PC-3 (cell line): ENCODE results near the gene CLDND1. TPM values are rescaled to one million over a fixed set of nuclear protein-coding genes. Genes with fewer than 3 reads are reported as not detected.

Experiments
- ATAC-seq: fragments of 200-7000 bp; cut with Tn5 transposase; 2 replicates; pipeline ENCODE4 v1.9.1; 2020; ENCODE audit warnings: mild to moderate bottlenecking, moderate library complexity
- BruUV-seq: library from RNA; stranded (reverse); fragments of 400-500 nt; replicated peaks from 2 replicates; lab custom pipeline; 2021; lab: Mats Ljungman, UMichigan
- CTCF ChIA-PET: fragments of 300-600 bp; sonication (Branson Sonifier 250); formaldehyde crosslinking; loops from one replicate; lab custom pipeline; 2022; ENCODE audit warnings: antibody characterized with exemption; lab: Charles Lee
- POLR2A ChIA-PET: fragments of 300-600 bp; sonication (Branson Sonifier 250); formaldehyde crosslinking; loops from one replicate; lab custom pipeline; 2022; ENCODE audit warnings: antibody characterized with exemption; ENCODE audit not compliant: unreplicated experiment; lab: Charles Lee
- DNase-seq: peaks from one replicate; pipeline ENCODE4 v3.0.0-alpha.2; 2015
- H2AFZ ChIP-seq: fragments of 300-600 bp; sonication (generic); 2 replicates; pipeline ENCODE4 v1.6.0; 2016; ENCODE audit warnings: antibody characterized with exemption, low read length
- H3F3A ChIP-seq: fragments of 300-600 bp; sonication (generic); one replicate; pipeline ENCODE4 v1.6.0; 2017; ENCODE audit warnings: antibody characterized with exemption, low read length, control low read depth, mild to moderate bottlenecking; ENCODE audit not compliant: unreplicated experiment
- H3K27ac ChIP-seq: fragments of 300-600 bp; sonication (generic); 2 replicates; pipeline ENCODE4 v1.5.1; 2016; ENCODE audit warnings: mild to moderate bottlenecking, low read length
- H3K27me3 ChIP-seq: fragments of 300-600 bp; sonication (generic); 2 replicates; pipeline ENCODE4 v1.6.1; 2016; ENCODE audit warnings: low read length, mixed read lengths
- H3K36me3 ChIP-seq: fragments of 300-600 bp; sonication (generic); 2 replicates; pipeline ENCODE4 v1.6.1; 2016; ENCODE audit warnings: low read depth, mixed run types, low read length, mixed read lengths
- H3K4me1 ChIP-seq: fragments of 300-600 bp; sonication (generic); 2 replicates; pipeline ENCODE4 v1.5.1; 2016; ENCODE audit warnings: low read length; ENCODE audit not compliant: insufficient read depth
- H3K4me2 ChIP-seq: fragments of 300-600 bp; sonication (generic); 2 replicates; pipeline ENCODE4 v1.6.0; 2016; ENCODE audit warnings: low read length
- H3K4me3 ChIP-seq: fragments of 300-600 bp; sonication (generic); 2 replicates; pipeline ENCODE4 v1.5.1; 2016; ENCODE audit warnings: mild to moderate bottlenecking, low read length, mixed read lengths
- H3K79me2 ChIP-seq: fragments of 300-600 bp; sonication (generic); 2 replicates; pipeline ENCODE4 v1.6.1; 2017; ENCODE audit warnings: low read length, mixed read lengths
- H3K9ac ChIP-seq: fragments of 300-600 bp; sonication (generic); 2 replicates; pipeline ENCODE4 v1.6.0; 2016; ENCODE audit warnings: mild to moderate bottlenecking, low read length
- H3K9me2 ChIP-seq: fragments of 300-600 bp; sonication (generic); replicated peaks from 2 replicates; pipeline ENCODE4 v1.6.1; 2016; ENCODE audit warnings: mixed run types, low read length, mixed read lengths
- H3K9me3 ChIP-seq: fragments of 300-600 bp; sonication (generic); 2 replicates; pipeline ENCODE4 v1.6.1; 2016; ENCODE audit warnings: low read length, mixed read lengths
- H4K20me1 ChIP-seq: fragments of 300-600 bp; sonication (generic); 2 replicates; pipeline ENCODE4 v1.6.1; 2016; ENCODE audit warnings: low read length, mixed read lengths
- EZH2 ChIP-seq: fragments of 300-600 bp; sonication (generic); IDR thresholded peaks from one replicate; pipeline ENCODE4 v1.6.1; 2017; ENCODE audit warnings: antibody characterized with exemption, mild to moderate bottlenecking, low read length; ENCODE audit not compliant: unreplicated experiment
- EZH2phosphoT487 ChIP-seq: fragments of 300-600 bp; sonication (generic); IDR thresholded peaks from 2 replicates; pipeline ENCODE4 v1.6.1; 2018; ENCODE audit warnings: mild to moderate bottlenecking, antibody characterized with exemption, low read length, borderline replicate concordance
- intact Hi-C: fragments of 100-400 bp; cut with micrococcal nuclease; formaldehyde crosslinking; loops from 2 replicates; pipeline ENCODE4 v1.9.0; 2023
- total RNA-seq: library from RNA; depleted of rRNA; stranded (reverse); fragments of >200 nt; gene quantifications from 2 replicates; pipeline ENCODE4 v1.2.3, GENCODE V29; 2014
- TF ChIP-seq, protein P1 (sequence below): fragments of 300-600 bp; sonication (generic); conservative IDR thresholded peaks from 2 replicates; pipeline ENCODE4 v1.5.1; 2017; ENCODE audit warnings: antibody characterized with exemption, low read depth, mild to moderate bottlenecking, low read length

Gene CLDND1
- total RNA-seq, 1 experiment from 2014 or later = 81.1 TPM

DNA sequence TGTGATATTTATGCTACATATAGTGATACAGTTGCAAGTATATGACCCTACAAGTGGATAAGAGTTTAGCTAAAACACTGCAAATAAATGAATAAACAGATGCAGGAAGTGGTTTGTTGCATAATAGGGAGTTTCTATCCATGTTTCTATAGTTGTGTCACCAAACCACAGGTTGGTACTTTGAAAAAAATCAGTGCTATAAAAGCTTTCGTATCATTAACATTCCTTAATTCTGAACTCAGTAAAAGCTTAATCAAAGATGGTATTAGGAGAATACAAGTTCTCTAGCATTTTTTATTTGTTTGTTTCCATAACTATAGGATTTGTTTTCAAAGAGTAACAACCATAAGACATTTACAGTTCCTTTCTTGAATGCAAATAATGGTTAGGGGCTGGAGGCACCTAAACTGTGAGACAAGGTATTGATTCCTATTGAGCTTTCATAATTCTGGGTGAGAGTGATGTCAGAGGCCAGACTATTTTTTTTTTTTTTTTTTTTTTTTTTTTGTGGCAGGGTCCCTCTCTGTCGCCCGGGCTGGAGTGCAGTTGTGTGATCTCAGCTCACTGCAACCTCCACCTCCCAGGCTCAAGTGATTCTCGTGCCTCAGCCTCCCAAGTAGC, 41.1 kb upstream of the CLDND1 start:
- Histone ChIP-seq H3F3A (no peaks in the 10 kb centered on the region), H3K9me2 (no peaks in the 10 kb centered on the region), H3K4me3 (no peak overlapping the region), H3K27ac (peak overlapping the region; percentile 62), H3K36me3 (no peaks in the 10 kb centered on the region), H2AFZ (no peak overlapping the region), H3K9me3 (no peaks in the 10 kb centered on the region), H3K4me2 (peak overlapping the region; percentile 41), H3K27me3 (no peaks in the 10 kb centered on the region), H3K9ac (peak overlapping the region; percentile 44), H3K4me1 (peaks cover 50% of the 10 kb centered on the region), H4K20me1 (no peaks in the 10 kb centered on the region), H3K79me2 (no peaks in the 10 kb centered on the region)
- TF ChIP-seq EZH2phosphoT487 (no peak), EZH2 (no peak)
- TF ChIP-seq, protein P1, sequence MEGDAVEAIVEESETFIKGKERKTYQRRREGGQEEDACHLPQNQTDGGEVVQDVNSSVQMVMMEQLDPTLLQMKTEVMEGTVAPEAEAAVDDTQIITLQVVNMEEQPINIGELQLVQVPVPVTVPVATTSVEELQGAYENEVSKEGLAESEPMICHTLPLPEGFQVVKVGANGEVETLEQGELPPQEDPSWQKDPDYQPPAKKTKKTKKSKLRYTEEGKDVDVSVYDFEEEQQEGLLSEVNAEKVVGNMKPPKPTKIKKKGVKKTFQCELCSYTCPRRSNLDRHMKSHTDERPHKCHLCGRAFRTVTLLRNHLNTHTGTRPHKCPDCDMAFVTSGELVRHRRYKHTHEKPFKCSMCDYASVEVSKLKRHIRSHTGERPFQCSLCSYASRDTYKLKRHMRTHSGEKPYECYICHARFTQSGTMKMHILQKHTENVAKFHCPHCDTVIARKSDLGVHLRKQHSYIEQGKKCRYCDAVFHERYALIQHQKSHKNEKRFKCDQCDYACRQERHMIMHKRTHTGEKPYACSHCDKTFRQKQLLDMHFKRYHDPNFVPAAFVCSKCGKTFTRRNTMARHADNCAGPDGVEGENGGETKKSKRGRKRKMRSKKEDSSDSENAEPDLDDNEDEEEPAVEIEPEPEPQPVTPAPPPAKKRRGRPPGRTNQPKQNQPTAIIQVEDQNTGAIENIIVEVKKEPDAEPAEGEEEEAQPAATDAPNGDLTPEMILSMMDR = no peak
- ChIA-PET CTCF (interaction anchor here (0.5 to 0.6 kb wide), 2 partner anchors 19 to 328 kb away, joined by 3 to 5 read pairs; no protein-coding TSS in a partner anchor), POLR2A (interaction anchor here (0.6 kb wide), 1 partner anchor 27 kb away, joined by 5 read pairs; no protein-coding TSS in a partner anchor)
- intact Hi-C loops = loop anchor here (2.0 kb wide), 1 partner anchor 41 kb away; the partner anchor contains the start of gene CLDND1
- peak; percentile 43 for ATAC-seq
- no TSS peak for BruUV-seq
- peak; percentile 81 for DNase-seq

DNA sequence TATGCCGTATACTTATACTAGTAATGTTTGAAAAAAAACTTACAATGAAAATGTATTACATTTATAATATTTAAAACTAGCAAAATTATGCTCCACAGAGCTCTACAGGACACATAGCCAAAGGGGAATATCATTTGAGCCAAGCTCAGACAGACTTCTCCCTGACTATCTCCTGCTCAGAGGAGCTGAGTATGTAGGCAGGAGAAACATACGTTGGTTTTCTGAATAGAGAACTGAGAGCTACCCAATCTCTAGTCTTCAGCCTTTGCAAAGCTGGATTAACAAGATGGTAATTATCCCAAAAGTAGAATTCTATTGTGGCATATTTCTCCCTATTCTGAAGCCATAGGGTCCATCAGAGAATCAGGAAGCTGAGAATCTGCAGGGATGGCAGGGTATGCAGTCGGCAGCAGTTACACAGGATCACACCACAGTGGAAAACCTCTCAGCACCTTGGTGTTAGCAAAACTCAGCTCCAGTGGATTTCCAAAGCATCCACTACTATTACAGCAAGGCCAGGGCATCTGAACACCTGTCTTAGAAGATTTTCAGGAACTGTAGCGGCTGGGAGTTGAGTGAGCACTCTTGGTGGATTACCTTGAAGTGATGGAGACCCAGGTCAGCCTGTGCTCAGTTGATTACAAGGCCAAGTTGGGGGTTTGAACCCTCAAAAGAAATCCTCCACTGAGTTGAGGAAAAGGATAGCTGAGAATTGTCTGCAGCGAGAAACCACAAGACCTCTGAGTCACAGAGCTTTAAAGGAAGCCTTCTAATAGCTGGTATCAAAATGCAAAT, 39.2 kb upstream of the CLDND1 start:
- Histone ChIP-seq H3K9me3 (no peaks in the 10 kb centered on the region), H3K4me2 (peak overlapping the region; percentile 4; the same call in 1 of the 2 replicates), H3K79me2 (no peaks in the 10 kb centered on the region), H3K4me1 (peaks cover 50% of the 10 kb centered on the region), H3K9ac (peak overlapping the region; percentile 4; the same call in 1 of the 2 replicates), H4K20me1 (no peaks in the 10 kb centered on the region), H3K27ac (peak overlapping the region; percentile 27), H2AFZ (no peak overlapping the region), H3K27me3 (no peaks in the 10 kb centered on the region), H3K36me3 (no peaks in the 10 kb centered on the region), H3F3A (no peaks in the 10 kb centered on the region), H3K4me3 (no peak overlapping the region), H3K9me2 (no peaks in the 10 kb centered on the region)
- DNase-seq = peak; percentile 50
- peak; percentile 42 for ATAC-seq
- ChIA-PET CTCF (no interaction called here), POLR2A (interaction anchor here (0.8 kb wide), 1 partner anchor 39 kb away, joined by 7 read pairs; the partner anchor contains the start of gene CLDND1)
- intact Hi-C loops = no loop called here
- TF ChIP-seq EZH2 (no peak), EZH2phosphoT487 (no peak)
- TF ChIP-seq, protein P1 = no peak
- no TSS peak for BruUV-seq
